Left cardiac atrium (tissue), 4 donors: Measurements from ENCODE around the gene PLXNA2. TPM values are rescaled to one million over a fixed set of nuclear protein-coding genes. Genes with fewer than 3 reads are reported as not detected.

Source experiments
- ATAC-seq, 2 donors: fragments of 200-7000 bp; cut with Tn5 transposase; one replicate each; pipeline ENCODE4 v1.9.1; 2020; ENCODE audit warnings: mild to moderate bottlenecking in 2 of 2, moderate library complexity in 2 of 2
- DNase-seq: peaks from one replicate; pipeline ENCODE4 v3.0.0-alpha.2; 2020
- intact Hi-C, 2 donors: fragments of 100-400 bp; cut with DNase I; formaldehyde crosslinking; loops; one replicate each; pipeline versions ENCODE4 v1.14.1 to v1.15.1; 2022 to 2023
- total RNA-seq, 2 donors: library from RNA; stranded (reverse); fragmentation: NEBNext Ultra II Directional; extraction: Animal tissue kit (Norgen Biotek cat#: 25700); gene quantifications; one replicate each; pipeline ENCODE4 v1.2.1, GENCODE V29; 2021
- donor health status: DM: no; HTN: yes; CAD: no.
- donor health status: DM: no; HTN: yes; CAD: no; lungs with severe emphysema.
- donor health status: DM: yes; HTN: yes; CAD: no.
- donor health status: Dilated cardiomyopathy.

The PLXNA2 gene
- total RNA-seq, 2 donors from 2014 or later = 13.3 to 43.4 TPM

DNA sequence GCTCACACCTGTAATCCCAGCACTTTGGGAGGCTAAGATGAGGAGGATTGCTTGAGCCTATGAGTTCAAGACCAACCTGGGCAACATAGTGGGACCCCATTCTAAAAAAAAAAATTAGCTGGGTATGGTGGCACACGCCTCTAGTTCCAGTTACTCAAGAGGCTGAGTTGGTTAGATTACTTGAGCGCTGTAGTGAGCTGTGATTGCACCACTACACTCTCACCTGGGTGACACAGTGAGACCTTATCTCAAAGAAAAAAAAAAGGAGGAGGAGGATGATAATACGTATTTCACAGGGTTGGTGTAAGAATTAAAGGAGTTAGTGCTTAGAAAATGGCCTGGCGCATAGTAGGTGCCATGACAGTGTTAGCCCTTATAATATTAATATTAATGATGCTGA lies 144.1 kb downstream of the PLXNA2 start:
- ATAC-seq (no peak), DNase-seq (no peak)
- intact Hi-C loops = no loop called here

DNA sequence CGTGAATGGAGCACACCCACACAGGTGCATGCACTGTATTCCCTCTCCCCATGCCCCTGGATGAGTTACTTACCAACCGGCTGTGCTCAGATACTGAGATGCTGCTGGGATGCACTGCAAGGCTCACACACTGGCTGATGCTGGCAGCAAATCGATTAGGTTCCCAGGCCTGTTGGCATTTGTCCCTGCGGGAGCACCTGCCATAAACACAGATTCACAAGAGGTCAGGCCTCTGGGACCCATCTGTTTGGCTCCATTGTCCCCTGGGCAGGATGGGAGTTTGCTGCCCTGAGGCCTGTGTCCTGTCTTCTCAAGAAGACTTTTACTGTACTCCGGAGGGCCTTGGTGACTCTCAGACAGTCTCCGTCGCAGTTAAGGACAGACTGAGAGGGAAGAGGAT lies 145.4 kb downstream of the PLXNA2 start:
- ATAC-seq = no peak
- intact Hi-C loops = loop anchor here (10.0 kb wide), 2 partner anchors 64 to 214 kb away; no protein-coding TSS in a partner anchor
- no peak for DNase-seq

DNA sequence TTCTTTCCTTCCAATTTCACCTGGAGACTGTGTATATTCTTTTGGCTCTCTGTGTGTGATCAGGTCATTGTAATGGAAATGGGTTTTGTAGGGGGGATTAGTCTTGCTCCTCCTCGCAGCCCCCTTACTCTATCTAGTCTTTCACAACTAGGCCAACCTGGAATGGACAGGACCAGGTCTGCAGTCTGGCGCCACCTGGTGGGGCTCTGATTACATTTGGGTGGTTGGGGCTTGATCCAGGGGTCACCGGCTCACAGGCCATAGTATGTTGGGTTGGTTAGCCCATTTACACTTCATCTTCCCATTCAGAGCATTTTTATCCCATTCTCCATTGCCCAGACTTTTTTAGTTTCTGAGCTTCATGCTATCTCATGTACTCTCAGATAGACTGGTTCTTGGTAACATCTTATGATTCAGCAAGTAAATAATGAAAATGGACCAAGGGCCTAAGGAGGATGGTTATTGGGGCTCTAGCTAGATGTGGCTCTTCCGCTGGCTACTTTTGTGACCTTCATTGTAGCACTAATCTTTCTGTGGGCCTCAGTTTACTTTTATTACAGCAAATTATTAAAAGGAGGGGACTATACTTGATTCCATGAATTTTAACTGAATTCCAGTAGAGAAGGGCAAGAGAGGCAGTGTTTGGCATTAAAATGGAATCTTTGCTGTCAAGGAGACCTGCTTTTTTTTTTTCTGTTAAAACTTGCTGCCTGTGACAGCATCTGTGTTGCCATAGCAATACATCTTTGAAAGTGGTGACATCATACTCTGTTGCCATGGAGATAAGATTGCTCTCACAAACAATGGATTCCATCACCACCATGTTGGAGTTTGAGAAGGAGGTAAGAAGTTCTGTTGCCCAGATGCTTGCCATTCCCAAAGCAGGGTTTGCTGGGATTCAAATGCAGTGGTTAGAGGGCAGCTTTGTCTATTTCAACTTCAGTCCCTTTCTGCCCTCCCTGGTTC lies 150.1 kb downstream of the PLXNA2 start:
- ATAC-seq = peak; percentile 46 to 68
- intact Hi-C loops = loop anchor here (5.0 to 10.0 kb wide), 3 partner anchors 59 to 209 kb away; no protein-coding TSS in a partner anchor

DNA sequence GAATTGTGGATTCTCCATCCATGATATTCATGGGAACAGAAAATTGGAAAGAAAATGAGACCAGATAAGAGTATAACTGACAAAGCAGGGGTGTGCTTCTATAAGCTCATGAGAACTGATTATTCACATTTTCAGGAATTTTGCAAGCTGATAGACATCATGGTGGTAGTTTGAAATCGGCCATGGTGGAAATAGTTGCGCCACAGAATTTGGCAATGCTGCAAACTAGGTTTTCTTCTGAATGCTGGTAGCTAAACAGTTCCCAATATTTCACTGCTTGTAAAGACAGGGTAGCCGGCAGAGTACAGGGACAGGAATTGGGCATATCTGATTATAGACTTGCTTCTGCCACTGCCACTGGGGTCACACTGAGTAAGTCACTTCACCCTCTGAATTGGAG lies 151.1 kb downstream of the PLXNA2 start:
- ATAC-seq = no peak

More for the DNA sequence above, 150.1 kb downstream of the PLXNA2 start:
- DNase-seq = peak; percentile 78

DNA sequence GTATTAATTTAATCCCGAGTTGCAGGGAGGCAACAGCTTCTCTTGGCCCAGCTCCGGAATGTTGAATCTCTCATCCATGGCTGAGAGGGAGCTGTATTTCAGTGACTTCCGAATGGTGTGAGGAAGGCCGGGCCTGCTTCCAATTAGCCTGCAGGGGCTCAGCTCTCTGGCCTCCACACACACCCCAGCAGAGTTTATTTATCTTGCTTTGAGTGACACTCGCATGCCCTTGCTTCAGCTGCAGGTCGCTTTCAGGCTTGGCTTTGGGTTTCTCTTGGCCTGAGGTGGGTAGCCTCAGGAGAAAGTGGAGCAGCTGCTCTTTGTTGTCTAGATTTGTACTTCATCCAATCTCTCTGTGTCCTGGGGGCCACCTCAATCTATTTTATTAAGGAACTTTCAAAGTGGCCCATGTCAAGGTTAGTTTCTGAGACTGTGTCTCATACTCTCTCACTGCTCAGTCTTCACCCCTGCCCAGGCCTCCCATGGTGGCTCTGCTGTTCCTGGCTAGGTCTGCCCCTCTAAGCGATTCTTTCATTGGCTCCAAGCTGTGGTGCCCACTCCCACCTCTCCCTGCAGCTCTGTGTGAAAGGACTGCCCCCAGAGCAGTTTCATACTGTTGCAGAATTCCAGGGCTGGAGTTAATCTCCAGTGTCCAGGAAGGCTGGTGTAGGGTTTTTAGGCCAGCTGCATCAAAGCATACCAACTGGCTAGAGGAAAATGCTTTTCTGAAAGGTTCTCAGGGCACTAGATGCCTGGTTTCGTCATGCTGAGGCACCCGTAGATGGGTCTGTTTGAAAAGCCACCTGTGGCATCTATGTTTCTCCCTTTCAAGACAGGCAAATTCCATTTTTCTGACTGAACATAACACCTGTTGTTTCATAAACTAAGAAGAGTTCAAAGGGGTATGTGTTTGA lies 153.5 kb downstream of the PLXNA2 start:
- peak; percentile 24 to 75 for ATAC-seq

More for the DNA sequence above, 151.1 kb downstream of the PLXNA2 start:
- DNase-seq = no peak
- intact Hi-C loops = loop anchor here (5.0 to 10.0 kb wide), 3 partner anchors 58 to 208 kb away; no protein-coding TSS in a partner anchor

DNA sequence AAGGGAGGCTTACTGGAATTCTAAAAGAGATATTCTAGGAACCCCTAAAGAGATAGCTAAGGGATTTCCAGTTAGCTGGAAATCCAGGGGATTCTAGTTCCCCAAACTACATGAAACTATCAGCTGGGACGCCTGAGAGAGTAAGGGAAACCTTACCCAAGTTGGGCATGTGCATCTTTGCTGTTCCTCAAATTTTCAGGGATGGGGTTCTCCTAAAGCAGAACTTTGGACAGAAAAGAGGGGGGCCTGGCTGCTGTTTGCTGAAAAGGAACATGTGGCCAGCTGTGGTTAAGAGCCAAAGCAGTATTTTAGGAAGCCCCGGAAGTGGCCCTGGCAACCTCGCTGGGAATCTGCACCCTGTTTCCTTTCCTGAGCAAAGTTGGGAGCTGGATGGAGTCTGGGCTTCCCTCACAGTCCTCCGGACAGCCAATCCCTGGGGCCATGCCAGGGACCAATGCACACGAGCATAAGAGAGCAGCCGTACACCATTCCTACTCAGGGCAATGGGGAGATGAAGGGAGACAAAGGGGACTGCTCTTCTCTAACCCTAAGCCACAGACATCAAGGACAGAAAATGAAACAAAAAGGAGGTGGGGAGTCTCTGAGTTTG lies 154.3 kb downstream of the PLXNA2 start:
- intact Hi-C loops = loop anchor here (5.0 to 10.0 kb wide), 3 partner anchors 55 to 205 kb away; no protein-coding TSS in a partner anchor
- ATAC-seq (peak; percentile 33 to 34), DNase-seq (no peak)

More for the DNA sequence above, 153.5 kb downstream of the PLXNA2 start:
- intact Hi-C loops = loop anchor here (5.0 to 10.0 kb wide), 3 partner anchors 56 to 206 kb away; no protein-coding TSS in a partner anchor
- no peak for DNase-seq

DNA sequence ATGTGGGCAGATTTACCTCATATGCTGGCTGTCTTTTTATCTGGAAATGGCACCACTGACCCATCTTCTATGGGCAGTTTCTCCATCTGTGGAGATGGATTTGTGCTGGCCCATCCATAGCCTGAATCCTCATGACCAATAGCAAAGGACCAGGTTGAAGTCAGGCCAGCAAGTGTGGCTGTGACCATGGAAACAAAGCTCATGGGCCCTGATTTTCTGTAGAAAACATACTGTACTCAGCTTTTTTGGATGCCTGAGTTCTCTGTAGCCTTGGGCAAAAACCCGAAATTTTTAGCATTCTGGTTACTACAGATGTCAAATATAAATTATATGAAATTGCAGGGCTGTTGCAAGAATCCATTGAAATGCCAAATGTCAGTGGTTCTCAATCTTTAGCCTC lies 155.0 kb downstream of the PLXNA2 start:
- no peak for ATAC-seq
- no peak for DNase-seq
- intact Hi-C loops = no loop called here

DNA sequence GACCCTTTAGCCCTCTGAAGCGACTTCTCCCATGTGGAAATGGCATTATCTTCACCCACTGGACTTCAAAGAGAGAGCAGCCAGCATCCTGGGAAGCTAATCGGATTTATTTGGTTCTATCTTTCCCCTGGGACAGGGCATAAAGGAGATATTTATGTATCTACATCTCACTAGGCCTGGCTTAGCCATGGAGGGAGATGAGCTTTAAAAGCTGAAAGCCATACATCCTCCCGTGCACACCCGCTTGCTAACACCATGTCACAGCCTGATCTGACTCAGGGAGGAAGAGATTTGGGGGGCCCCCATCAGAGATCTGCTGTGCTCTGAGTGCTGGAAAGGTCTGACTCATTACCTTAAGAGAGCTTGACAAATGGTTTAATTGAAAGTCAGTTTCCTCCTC lies 155.9 kb downstream of the PLXNA2 start:
- intact Hi-C loops = no loop called here
- ATAC-seq = no peak
- no peak for DNase-seq

DNA sequence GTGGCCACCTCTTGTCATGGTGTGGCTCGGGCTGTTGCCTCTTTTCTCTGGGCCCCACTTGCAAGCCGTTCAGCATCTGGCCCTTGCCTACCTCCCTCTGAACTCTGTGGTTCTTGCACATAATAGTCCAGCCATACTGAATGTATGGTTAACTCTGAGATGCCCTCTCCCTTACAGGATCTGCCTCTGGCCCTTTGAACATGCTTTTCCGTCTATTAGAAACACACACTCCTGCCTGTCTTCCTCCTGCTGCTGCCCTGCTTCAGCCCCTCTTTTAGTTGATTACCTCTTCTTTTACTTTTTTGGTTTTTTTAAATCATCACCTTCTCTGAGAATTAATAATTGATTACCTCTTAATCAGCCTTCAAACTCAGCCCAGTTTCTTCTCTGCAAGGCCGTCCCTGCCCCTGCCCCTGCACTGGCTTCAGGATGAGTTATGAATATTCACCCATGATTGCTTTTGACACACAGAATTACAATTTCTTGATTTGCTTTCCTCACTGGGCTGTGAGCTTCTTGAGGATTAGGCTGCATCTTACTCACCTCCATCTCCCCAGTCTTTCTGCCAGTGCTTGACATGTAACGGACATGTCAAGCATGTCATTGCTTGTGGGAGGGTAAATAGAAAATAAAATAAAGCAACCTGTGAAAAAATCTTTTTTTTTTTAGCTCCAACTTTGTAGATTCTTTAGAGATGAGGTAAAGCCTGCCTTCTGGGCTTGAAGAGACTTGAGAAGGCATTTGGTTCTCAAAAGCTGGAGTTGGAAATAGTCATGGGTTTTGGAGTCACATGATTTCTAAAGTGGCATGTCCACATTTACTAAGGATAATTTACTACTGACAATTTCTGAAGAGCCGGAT lies 158.3 kb downstream of the PLXNA2 start:
- intact Hi-C loops = no loop called here
- DNase-seq (no peak), ATAC-seq (peak in 1 of 2 donors; percentile 12)

DNA sequence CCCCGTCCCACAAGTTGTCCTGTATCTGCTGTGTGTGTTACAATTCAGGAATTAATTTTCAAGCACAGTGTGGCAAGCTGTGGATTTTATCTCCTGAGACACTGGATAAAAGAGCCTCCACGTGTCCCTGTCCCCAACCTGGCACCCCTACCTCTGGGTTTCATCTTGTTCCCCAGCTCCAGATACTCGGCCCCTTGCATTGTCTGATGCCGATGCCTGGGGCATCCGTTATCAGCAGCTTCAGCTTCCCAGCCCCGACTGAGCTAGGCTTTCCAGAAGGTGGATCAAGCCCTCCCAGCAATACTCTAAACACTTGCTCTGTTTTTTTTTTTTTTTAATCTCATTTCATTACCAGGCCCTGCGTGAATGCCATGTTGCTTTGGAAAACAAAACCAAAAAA lies 159.4 kb downstream of the PLXNA2 start:
- ATAC-seq (no peak), DNase-seq (no peak)
- intact Hi-C loops = no loop called here

DNA sequence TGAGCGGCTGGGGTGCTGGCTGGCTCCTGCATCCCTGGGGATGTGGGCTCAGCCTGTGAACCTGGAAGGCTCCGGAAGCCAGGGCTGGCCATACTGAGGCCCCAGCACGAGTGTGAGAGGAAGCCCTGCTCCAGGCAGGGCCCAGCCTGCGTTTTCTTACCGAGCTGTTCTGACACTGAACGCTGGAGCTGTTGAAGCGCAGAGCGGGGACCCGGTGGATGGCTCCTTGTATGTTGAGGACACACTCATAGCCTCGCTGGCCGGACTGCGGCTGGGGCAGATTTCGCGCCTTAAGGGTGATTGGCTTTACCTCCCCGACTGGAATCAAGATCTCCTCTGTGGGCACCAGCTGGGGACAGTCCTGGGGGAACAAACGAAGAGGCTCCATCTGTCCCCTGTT lies 160.0 kb downstream of the PLXNA2 start:
- DNase-seq (no peak), ATAC-seq (no peak)
- intact Hi-C loops = no loop called here

DNA sequence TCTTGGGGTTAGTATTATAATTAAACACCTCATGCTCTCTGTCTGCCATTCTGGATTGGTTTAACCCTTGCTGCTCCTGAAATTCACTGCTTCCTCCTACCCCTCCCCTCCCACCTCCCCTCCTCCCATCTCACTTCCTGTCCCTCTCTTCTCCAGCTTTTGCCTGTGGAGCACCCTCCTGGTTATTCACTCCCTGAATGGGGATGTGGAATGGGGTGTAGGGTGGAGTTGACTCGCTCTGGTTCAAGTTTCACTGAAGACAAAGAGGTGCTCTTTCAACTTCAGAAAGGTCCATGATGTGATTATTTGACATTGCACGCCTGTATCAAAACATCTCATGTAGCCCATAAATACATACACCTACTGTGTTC lies 160.5 kb downstream of the PLXNA2 start:
- intact Hi-C loops = no loop called here
- DNase-seq (no peak), ATAC-seq (peak in 1 of 2 donors; percentile 6)

DNA sequence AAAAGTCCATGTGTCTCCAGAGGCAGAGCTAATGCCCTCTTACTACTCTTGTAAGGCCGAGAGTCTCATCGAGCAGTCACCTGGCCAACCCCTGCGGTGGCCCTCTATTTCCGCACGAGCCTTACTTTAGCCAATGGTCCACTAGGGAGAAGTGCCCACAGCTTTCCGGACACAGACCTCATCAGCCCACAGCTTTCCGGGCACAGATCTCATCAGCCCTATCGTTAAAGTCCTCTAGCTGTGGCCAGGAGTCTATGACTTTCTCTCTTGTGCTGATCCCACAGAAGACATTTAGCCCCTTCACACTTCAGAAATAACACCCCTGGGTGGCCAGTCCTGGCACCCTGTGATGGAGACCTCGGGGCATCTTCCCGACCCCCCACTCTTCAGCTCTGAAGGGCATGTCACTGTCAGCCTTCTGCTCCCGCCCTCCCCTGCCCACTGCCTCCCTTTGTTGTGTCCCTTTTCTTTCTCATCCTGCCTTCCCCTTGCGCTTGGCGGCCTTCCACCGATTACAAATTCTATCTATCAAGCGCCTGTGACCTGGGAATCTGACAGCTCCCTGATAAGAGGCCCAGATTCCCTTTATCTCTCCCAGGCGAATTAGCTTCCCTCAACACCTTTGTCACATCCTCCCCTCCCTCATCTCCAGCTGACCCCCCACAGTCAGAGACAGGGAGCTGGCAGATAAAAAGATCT lies 161.0 kb downstream of the PLXNA2 start:
- DNase-seq = no peak
- peak; percentile 11 to 45 for ATAC-seq
- intact Hi-C loops = no loop called here

DNA sequence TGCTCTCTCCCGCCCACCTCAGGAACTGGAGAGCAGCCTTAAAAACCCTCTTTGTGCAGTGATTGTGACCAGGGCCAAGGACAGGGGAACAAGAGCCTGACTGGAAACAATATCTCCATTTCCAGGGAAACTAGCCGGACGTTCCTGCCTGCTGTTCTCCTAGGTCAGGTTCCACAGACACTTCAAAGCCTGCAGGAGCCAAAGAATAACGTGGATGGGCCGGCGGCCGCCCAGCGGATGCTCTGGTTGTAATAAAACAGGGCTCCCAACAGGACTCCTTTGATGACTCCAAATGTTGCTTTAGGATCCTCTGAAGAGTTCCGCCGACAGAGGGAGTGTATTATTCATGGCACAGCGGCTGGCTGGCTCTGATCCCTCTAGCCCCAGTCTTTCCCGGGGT lies 162.2 kb downstream of the PLXNA2 start:
- peak in 1 of 2 donors; percentile 22 for ATAC-seq
- DNase-seq = no peak
- intact Hi-C loops = no loop called here

DNA sequence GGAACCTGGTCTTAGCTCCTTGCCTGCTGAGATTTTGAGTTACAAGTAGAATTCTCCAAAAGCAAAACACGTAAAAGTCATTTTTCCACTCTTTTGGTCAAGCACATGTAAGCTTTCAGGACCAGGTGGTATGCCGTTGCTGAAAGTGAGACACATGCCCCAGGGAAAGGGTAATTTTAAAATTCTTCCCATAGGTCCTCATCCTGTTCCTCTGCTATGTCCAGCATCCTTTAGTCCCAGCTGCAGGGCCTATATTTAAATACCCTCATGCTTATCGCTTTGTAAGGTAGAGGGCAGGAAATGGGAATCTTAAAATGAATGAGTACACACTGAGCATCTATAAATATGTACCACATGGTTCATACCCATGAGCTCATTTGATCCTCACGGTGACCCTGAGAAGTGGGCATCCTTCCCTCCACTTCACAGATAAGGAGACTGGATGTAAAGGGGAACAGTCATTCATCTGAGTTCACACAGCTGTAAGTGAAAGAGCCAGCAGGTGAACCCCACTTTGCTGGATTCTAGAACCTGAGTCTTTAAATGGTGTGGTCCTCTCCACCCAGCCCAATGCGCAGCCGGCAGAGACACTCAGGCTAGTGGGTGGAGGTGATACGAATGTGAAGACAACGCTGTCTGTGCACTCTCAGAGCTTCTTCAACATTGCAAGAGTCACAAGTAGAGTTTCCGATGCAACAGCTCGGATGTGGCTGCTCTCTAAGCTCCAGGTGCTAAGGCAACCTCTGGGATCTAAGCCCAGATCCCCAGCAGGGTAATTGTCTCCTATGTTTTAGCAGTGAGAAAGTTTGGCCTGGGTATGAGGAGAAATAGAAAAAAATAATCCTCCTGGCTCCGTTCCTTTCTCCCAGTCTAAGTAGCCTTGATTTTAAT lies 163.5 kb downstream of the PLXNA2 start:
- DNase-seq (no peak), ATAC-seq (no peak)
- intact Hi-C loops = no loop called here

DNA sequence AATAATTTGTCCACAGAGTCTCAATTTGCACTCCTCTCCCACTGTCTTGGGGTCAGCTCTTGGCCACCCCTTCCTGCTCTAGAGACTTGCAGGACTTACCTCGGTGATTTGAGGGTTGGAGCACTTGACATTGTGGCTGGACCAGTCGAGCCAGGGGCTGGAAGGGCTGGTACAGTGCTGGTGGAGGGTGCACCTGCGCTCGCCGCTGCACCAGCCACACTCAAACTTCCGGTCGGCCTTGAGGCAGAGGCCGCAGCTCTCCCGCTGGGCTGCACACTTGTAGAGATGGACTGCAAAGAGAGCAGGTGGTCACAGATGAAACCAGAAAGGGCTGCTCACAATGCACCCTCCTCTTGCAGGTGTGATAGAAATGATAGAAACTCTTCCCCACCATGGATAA lies 165.0 kb downstream of the PLXNA2 start:
- intact Hi-C loops = no loop called here
- no peak for ATAC-seq
- DNase-seq = no peak

DNA sequence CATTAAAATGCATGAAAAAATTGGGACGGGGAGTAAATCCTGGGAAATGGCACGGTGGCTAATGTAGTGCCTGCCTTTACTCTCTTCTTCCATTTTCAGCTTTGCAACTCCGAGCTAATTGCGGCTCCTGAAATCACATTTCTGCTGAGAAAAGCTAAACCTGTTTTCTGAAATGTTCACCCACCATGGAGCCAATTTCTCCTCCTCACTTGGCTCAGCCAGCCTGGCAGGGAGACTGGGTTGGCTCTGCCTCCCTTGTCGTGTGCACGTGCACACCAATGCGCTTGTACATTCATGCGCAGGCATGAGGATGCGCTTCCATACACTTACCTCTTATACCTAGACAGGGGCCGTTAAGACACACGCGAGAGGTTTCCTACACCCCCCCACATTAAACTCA lies 165.4 kb downstream of the PLXNA2 start:
- DNase-seq (no peak), ATAC-seq (no peak)
- intact Hi-C loops = no loop called here
